ENCODE data around the gene TCEAL8. TPM values are rescaled to one million over a fixed set of nuclear protein-coding genes. Genes with fewer than 3 reads are reported as not detected.
A peak's percentile ranks its signal among the peaks of the same experiment; 100 is the strongest.

TCEAL8 gene
- total and polyA plus RNA-seq, 3 donors from 2014 or later = 76.5 to 91.1 (median 83.1) TPM

GRCh38 chrX:103254171-103254824 lies 657 bp downstream of the TCEAL8 start:
- no peak for TF ChIP-seq POLR2A (IDR thresholded peaks at IDR 0.05)
- TF ChIP-seq CTCF (IDR thresholded peaks at IDR 0.05) = no peak
- peak overlapping the region; percentile 88 to 93 for H3K27ac ChIP-seq
- H3K9me3 ChIP-seq = no peaks in the 10 kb centered on the region
- peak overlapping the region; percentile 62 to 70 for H3K4me3 ChIP-seq
- H3K4me1 ChIP-seq = no peaks in the 10 kb centered on the region
- H3K27me3 ChIP-seq = no peaks in the 10 kb centered on the region
- H3K36me3 ChIP-seq (ENCODE audit: low read depth, missing control alignments) = no peaks in the 10 kb centered on the region
- DNase-seq = peak; percentile 69
- intact Hi-C loops (cut with DNase I; ENCODE audit: low total_unique reads) = no loop called here
- WGBS, 2 donors = 0 to 2% methylated on average over 14 to 22 of the region's 22 CpGs

DNA sequence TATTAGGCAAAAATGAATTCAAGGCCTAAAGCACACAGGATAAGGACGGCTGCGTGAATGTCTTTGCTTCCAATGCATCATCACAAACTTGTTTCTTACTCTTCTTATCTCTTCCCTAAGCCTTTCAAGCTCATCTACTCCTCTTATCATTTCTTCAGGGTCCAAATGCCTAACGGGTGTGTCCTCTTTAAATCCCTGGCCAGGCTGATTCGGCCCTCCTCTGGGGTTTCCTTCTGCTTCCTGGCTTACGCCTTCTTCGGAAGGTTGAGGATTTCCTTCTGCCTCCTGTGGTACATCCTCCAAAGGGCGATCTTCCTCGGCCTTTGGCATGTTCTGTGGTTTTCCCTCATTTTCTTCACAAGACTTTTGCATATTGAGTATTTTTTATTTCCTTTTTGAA lies 1.3 kb downstream of the TCEAL8 start:
- TF ChIP-seq POLR2A (IDR thresholded peaks at IDR 0.05) (no peak), CTCF (IDR thresholded peaks at IDR 0.05) (no peak)
- Histone ChIP-seq H3K27me3 (no peaks in the 10 kb centered on the region), H3K36me3 (ENCODE audit: low read depth, missing control alignments) (no peaks in the 10 kb centered on the region), H3K27ac (peak overlapping the region; percentile 88 to 93), H3K9me3 (no peaks in the 10 kb centered on the region), H3K4me3 (peak overlapping the region; percentile 62 to 70), H3K4me1 (no peaks in the 10 kb centered on the region)
- 9 to 13% methylated on average over 8 of the region's 8 CpGs for WGBS, 2 donors
- intact Hi-C loops (cut with DNase I; ENCODE audit: low total_unique reads) = no loop called here
- no peak for DNase-seq

- Histone ChIP-seq H3K36me3 (ENCODE audit: low read depth, missing control alignments) (no peaks in the 10 kb centered on the region), H3K4me1 (no peaks in the 10 kb centered on the region), H3K27ac (no peak overlapping the region), H3K4me3 (no peak overlapping the region), H3K27me3 (no peaks in the 10 kb centered on the region), H3K9me3 (no peaks in the 10 kb centered on the region)
- intact Hi-C loops (cut with DNase I; ENCODE audit: low total_unique reads) = no loop called here
- TF ChIP-seq POLR2A (IDR thresholded peaks at IDR 0.05) = no peak
- TF ChIP-seq CTCF (IDR thresholded peaks at IDR 0.05) = no peak
- WGBS, 2 donors = 51 to 73% methylated on average over 5 of the region's 5 CpGs
- no peak for DNase-seq
These were observed 4.0 kb downstream of the TCEAL8 start for GRCh38 chrX:103250977-103251376.

DNA sequence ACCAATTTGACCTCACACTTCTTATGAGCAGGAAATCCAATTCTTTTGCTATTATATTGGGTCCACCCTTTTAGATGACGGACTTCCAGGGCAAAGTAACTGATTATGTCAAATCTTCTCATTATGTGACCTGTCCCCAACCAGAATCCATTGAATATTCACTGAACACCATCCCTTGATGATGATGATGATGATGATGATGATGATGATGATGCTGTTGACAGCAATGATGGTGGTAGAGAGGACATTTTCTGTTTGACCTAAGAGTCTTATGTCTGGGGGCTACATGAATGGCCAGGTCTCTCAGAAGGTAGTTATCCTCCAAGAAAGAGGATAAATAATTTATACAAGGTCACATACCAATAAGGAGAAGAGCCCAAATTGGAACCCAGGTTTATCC lies 5.2 kb downstream of the TCEAL8 start:
- Histone ChIP-seq H3K9me3 (no peaks in the 10 kb centered on the region), H3K27me3 (no peaks in the 10 kb centered on the region), H3K36me3 (ENCODE audit: low read depth, missing control alignments) (no peaks in the 10 kb centered on the region), H3K4me3 (no peak overlapping the region), H3K4me1 (no peaks in the 10 kb centered on the region), H3K27ac (no peak overlapping the region)
- no peak for DNase-seq
- intact Hi-C loops (cut with DNase I; ENCODE audit: low total_unique reads) = no loop called here
- no peak for TF ChIP-seq POLR2A (IDR thresholded peaks at IDR 0.05)
- no peak for TF ChIP-seq CTCF (IDR thresholded peaks at IDR 0.05)
- WGBS, 2 donors = 100% methylated on average over 1 of the region's 1 CpG

- Histone ChIP-seq H3K4me1 (no peaks in the 10 kb centered on the region), H3K27ac (no peak overlapping the region), H3K4me3 (no peak overlapping the region), H3K9me3 (no peaks in the 10 kb centered on the region), H3K36me3 (ENCODE audit: low read depth, missing control alignments) (no peaks in the 10 kb centered on the region), H3K27me3 (no peaks in the 10 kb centered on the region)
- intact Hi-C loops (cut with DNase I; ENCODE audit: low total_unique reads) = no loop called here
- DNase-seq = no peak
- TF ChIP-seq POLR2A (IDR thresholded peaks at IDR 0.05) = no peak
- peak in 2 of 3 experiments; percentile 13 to 15 for TF ChIP-seq CTCF (IDR thresholded peaks at IDR 0.05)
These were observed 6.4 kb downstream of the TCEAL8 start for GRCh38 chrX:103248553-103248952.

Measured in testis (tissue), 3 donors.